ENCODE measurements around the gene HIPK2. TPM values are rescaled to one million over a fixed set of nuclear protein-coding genes. Genes with fewer than 3 reads are reported as not detected.
"Not testable (repeated sequence)": the region's sequence is repeated elsewhere in the genome, so short reads cannot be mapped to it uniquely, and the experiment has no call there.

The HIPK2 gene
- total RNA-seq, 1 donor from 2014 or later: 7.7 TPM

- no peak for DNase-seq
These were observed 85.1 kb downstream of the HIPK2 start for GRCh38 chr7:139692723-139693122.

- no peak for DNase-seq
These were observed 86.5 kb downstream of the HIPK2 start for GRCh38 chr7:139691253-139691781.

GRCh38 chr7:139687980-139688632 is 89.7 kb downstream of the HIPK2 start:
- no peak for DNase-seq

- no peak for DNase-seq
These were observed 90.4 kb downstream of the HIPK2 start for GRCh38 chr7:139687211-139687954.

- DNase-seq: peak; percentile 22
These were observed 94.5 kb downstream of the HIPK2 start for GRCh38 chr7:139683137-139683921.

GRCh38 chr7:139682136-139683013 is 95.4 kb downstream of the HIPK2 start:
- DNase-seq: no peak

GRCh38 chr7:139681812-139682135 is 96.0 kb downstream of the HIPK2 start:
- no peak for DNase-seq

- DNase-seq: no peak
These were observed 96.4 kb downstream of the HIPK2 start for GRCh38 chr7:139681463-139681755.

GRCh38 chr7:139680676-139681462 is 96.9 kb downstream of the HIPK2 start:
- no peak for DNase-seq

GRCh38 chr7:139679731-139680594 is 97.8 kb downstream of the HIPK2 start:
- DNase-seq: no peak

GRCh38 chr7:139676390-139676789 is 101.4 kb downstream of the HIPK2 start:
- no peak for DNase-seq

GRCh38 chr7:139675127-139676125 is 102.4 kb downstream of the HIPK2 start:
- no peak for DNase-seq

GRCh38 chr7:139674752-139675126 is 103.1 kb downstream of the HIPK2 start:
- DNase-seq: no peak

- DNase-seq: no peak
These were observed 103.5 kb downstream of the HIPK2 start for GRCh38 chr7:139674341-139674740.

GRCh38 chr7:139673762-139674161 is 104.0 kb downstream of the HIPK2 start:
- no peak for DNase-seq

GRCh38 chr7:139673230-139673629 is 104.6 kb downstream of the HIPK2 start:
- DNase-seq: no peak

GRCh38 chr7:139671967-139672366 is 105.8 kb downstream of the HIPK2 start:
- no peak for DNase-seq

- DNase-seq: not testable (repeated sequence)
These were observed 107.1 kb downstream of the HIPK2 start for GRCh38 chr7:139670662-139671061.
